SK-N-SH (cell line): ENCODE measurements around the gene CD160. TPM values are rescaled to one million over a fixed set of nuclear protein-coding genes. Genes with fewer than 3 reads are reported as not detected.
"Not testable (repeated sequence)": the region's sequence is repeated elsewhere in the genome, so short reads cannot be mapped to it uniquely, and the experiment has no call there.

Experiments used
- CTCF ChIA-PET: fragments of 300-600, 350-600 bp; formaldehyde crosslinking; extraction: SDS; loops from one replicate; lab custom pipeline; 2021; lab: Yijun Ruan, JAX
- POLR2A ChIA-PET: fragments of 350-600 bp; sonication (Branson Sonifier 250); formaldehyde crosslinking; extraction: SDS; loops from one replicate; lab custom pipeline; 2020; ENCODE audit warnings: antibody characterized with exemption, inconsistent platforms; lab: Yijun Ruan, JAX
- DNase-seq: peaks from one replicate; pipeline ENCODE4 v3.0.0; 2012
- H2AFZ ChIP-seq: fragments of 200-600 bp; sonication (generic); 2 replicates; pipeline ENCODE4 v1.8.1; 2016; ENCODE audit warnings: antibody characterized with exemption, mild to moderate bottlenecking, low read depth
- H3F3A ChIP-seq: fragments of 200-600 bp; sonication (generic); replicated peaks from 2 replicates; pipeline ENCODE3; 2016; ENCODE audit warnings: antibody characterized with exemption, mild to moderate bottlenecking; ENCODE audit not compliant: insufficient read depth
- H3K27ac ChIP-seq, 2 experiments: fragments of 200-500 bp in 1 of 2; fragments of 200-600 bp in 1 of 2; sonication (Bioruptor generic) in 1 of 2; sonication (generic), shearing (Covaris generic) in 1 of 2; 2 replicates each; pipeline versions ENCODE4 v1.5.1 to v1.6.1; 2014 to 2016; ENCODE audit warnings: low read depth in 2 of 2, inconsistent platforms in 1 of 2, low read length in 1 of 2, mild to moderate bottlenecking in 1 of 2, mixed read lengths in 1 of 2
- H3K27me3 ChIP-seq: fragments of 200-600 bp; sonication (generic), shearing (Covaris generic); 2 replicates; pipeline ENCODE4 v1.6.1; 2016; ENCODE audit warnings: mixed run types; ENCODE audit not compliant: insufficient read depth
- H3K36me3 ChIP-seq, 2 experiments: fragments of 200-500 bp in 1 of 2; fragments of 200-600 bp in 1 of 2; sonication (Bioruptor generic) in 1 of 2; sonication (generic) in 1 of 2; replicated peaks in 1 of 2; 2 replicates each; pipeline versions ENCODE3 to v1.5.1; 2014 to 2016; ENCODE audit warnings: low read length in 1 of 2, mild to moderate bottlenecking in 1 of 2; ENCODE audit not compliant: insufficient read depth in 2 of 2, control insufficient read depth in 1 of 2
- H3K4me1 ChIP-seq, 2 experiments: fragments of 200-500 bp in 1 of 2; fragments of 200-600 bp in 1 of 2; sonication (Bioruptor generic) in 1 of 2; sonication (generic), shearing (Covaris generic) in 1 of 2; 2 replicates each; pipeline versions ENCODE4 v1.5.1 to v1.6.1; 2014 to 2016; ENCODE audit warnings: low read depth in 1 of 2, low read length in 1 of 2, mixed run types in 1 of 2; ENCODE audit not compliant: insufficient read depth in 2 of 2, control insufficient read depth in 1 of 2
- H3K4me2 ChIP-seq: fragments of 200-600 bp; sonication (generic), shearing (Covaris generic); 2 replicates; pipeline ENCODE4 v1.6.1; 2017; ENCODE audit warnings: mixed run types
- H3K4me3 ChIP-seq, 2 experiments: fragments of 200-500 bp in 1 of 2; fragments of 200-600 bp in 1 of 2; sonication (Bioruptor generic) in 1 of 2; sonication (generic), shearing (Covaris generic) in 1 of 2; 2 replicates each; pipeline versions ENCODE4 v1.5.1 to v1.8.1; 2014 to 2016; ENCODE audit warnings: low read depth in 2 of 2, inconsistent platforms in 1 of 2, low read length in 1 of 2, mild to moderate bottlenecking in 1 of 2, mixed read lengths in 1 of 2, moderate library complexity in 1 of 2
- H3K79me2 ChIP-seq: fragments of 200-600 bp; sonication (generic); 2 replicates; pipeline ENCODE4 v1.8.1; 2017; ENCODE audit warnings: mild to moderate bottlenecking; ENCODE audit not compliant: insufficient read depth
- H3K9ac ChIP-seq: fragments of 200-600 bp; sonication (generic); 2 replicates; pipeline ENCODE4 v1.6.1; 2017; ENCODE audit warnings: mixed run types
- H3K9me2 ChIP-seq: fragments of 200-600 bp; sonication (generic); 2 replicates; pipeline ENCODE4 v1.6.1; 2017; ENCODE audit warnings: mixed run types
- H3K9me3 ChIP-seq: fragments of 200-600 bp; sonication (generic); 2 replicates; pipeline ENCODE4 v1.6.1; 2017; ENCODE audit warnings: mixed run types, mild to moderate bottlenecking, moderate library complexity
- H4K20me1 ChIP-seq: fragments of 200-600 bp; sonication (generic); 2 replicates; pipeline ENCODE4 v1.6.1; 2017; ENCODE audit warnings: mild to moderate bottlenecking, mixed run types; ENCODE audit not compliant: insufficient read depth
- FOXJ3 ChIP-seq: sonication (generic); formaldehyde crosslinking; IDR thresholded peaks from 2 replicates; pipeline ENCODE4 v1.5.1; 2020; ENCODE audit warnings: mild to moderate bottlenecking, missing genetic modification reagents
- WGBS: methylation state at CpG from one replicate; pipeline ENCODE4 v1.1.6; 2017; ENCODE audit warnings: low lambda C conversion rate; 5-methylcytosine and 5-hydroxymethylcytosine counted together
- polyA plus RNA-seq, 3 experiments: library from polyadenylated mRNA; depleted of rRNA; stranded (reverse); fragments of >200 nt; gene quantifications; 2 replicates each; pipeline ENCODE4 v1.2.3, GENCODE V29; 2012

The CD160 gene
- polyA plus RNA-seq (2012; rRNA removed): not detected in 2 replicates
- not detected in 2 replicates for polyA plus RNA-seq (2012; cell fraction: cytosol; rRNA removed)
- polyA plus RNA-seq (2012; cell fraction: nucleus; rRNA removed): not detected in 2 replicates

GRCh38 chr1:145719230-145720079, at the start of gene CD160:
TSS of gene CD160 (plus strand) at chr1:145719499. CDS start at chr1:145728328, 8,829 bp downstream.
- Histone ChIP-seq H4K20me1 (no peaks in the 10 kb centered on the region), H3K79me2 (no peaks in the 10 kb centered on the region), H3K4me1 (peaks cover 0 to 24% of the 10 kb centered on the region in 2 experiments; a peak in 1 of 4 replicates), H3K27me3 (no peaks in the 10 kb centered on the region), H3K9ac (no peak within 1 kb of the TSS), H3K27ac (no peak within 1 kb of the TSS), H3F3A (peaks cover 4% of the 10 kb centered on the region), H3K4me2 (no peak within 1 kb of the TSS), H3K36me3 (no peaks in the 10 kb centered on the region), H3K9me3 (no peaks in the 10 kb centered on the region), H3K9me2 (no peaks in the 10 kb centered on the region), H2AFZ (peak within 1 kb of the TSS; percentile 27; the same call in 1 of the 2 replicates), H3K4me3 (no peak within 1 kb of the TSS)
- WGBS: 94% methylated on average over 12 of the region's 12 CpGs
- CTCF ChIA-PET: interaction anchor here (1.4 to 4.2 kb wide), 3 partner anchors 10 to 14 kb away, joined by 6 to 70 read pairs (median 25); partner anchors contain the start of gene PDZK1
- DNase-seq: no peak
- POLR2A ChIA-PET: no interaction called here
- TF ChIP-seq FOXJ3 (CRISPR knock-in tag): no peak

- 92% methylated on average over 2 of the region's 3 CpGs for WGBS
- H3K9me3 ChIP-seq, H3K4me1 ChIP-seq, H3K9ac ChIP-seq, H3F3A ChIP-seq, H3K79me2 ChIP-seq, H2AFZ ChIP-seq, H3K9me2 ChIP-seq, H3K36me3 ChIP-seq, H3K27me3 ChIP-seq, CTCF ChIA-PET, POLR2A ChIA-PET, H4K20me1 ChIP-seq, H3K4me2 ChIP-seq, H3K4me3 ChIP-seq, H3K27ac ChIP-seq, DNase-seq: not testable (repeated sequence)
Measured at GRCh38 chr1:145670995-145671745, 48.1 kb upstream of the CD160 start.

- H3K27ac ChIP-seq, H3K9me2 ChIP-seq, H3F3A ChIP-seq, DNase-seq, CTCF ChIA-PET, H3K27me3 ChIP-seq, H3K4me1 ChIP-seq, H3K9ac ChIP-seq, H3K4me2 ChIP-seq, POLR2A ChIA-PET, H4K20me1 ChIP-seq, H3K4me3 ChIP-seq, H3K36me3 ChIP-seq, H3K9me3 ChIP-seq, H2AFZ ChIP-seq, H3K79me2 ChIP-seq: not testable (repeated sequence)
- no CpG with 5 or more reads among the region's 1 CpG for WGBS
Measured at GRCh38 chr1:145673217-145673616, 46.1 kb upstream of the CD160 start.

- H3K79me2 ChIP-seq, H3K4me2 ChIP-seq, H3K27me3 ChIP-seq, H3K4me1 ChIP-seq, H3K36me3 ChIP-seq, DNase-seq, H3F3A ChIP-seq, H2AFZ ChIP-seq, H3K9me2 ChIP-seq, POLR2A ChIA-PET, H3K9ac ChIP-seq, H3K27ac ChIP-seq, CTCF ChIA-PET, H3K4me3 ChIP-seq, H3K9me3 ChIP-seq, H4K20me1 ChIP-seq: not testable (repeated sequence)
- WGBS: 83% methylated on average over 3 of the region's 3 CpGs
Measured at GRCh38 chr1:145684858-145685257, 34.4 kb upstream of the CD160 start.

GRCh38 chr1:145686078-145686477, 33.2 kb upstream of the CD160 start:
- POLR2A ChIA-PET, H3K4me1 ChIP-seq, H3K9me3 ChIP-seq, DNase-seq, H3K9me2 ChIP-seq, H3K4me2 ChIP-seq, H4K20me1 ChIP-seq, H3F3A ChIP-seq, H3K27me3 ChIP-seq, H3K9ac ChIP-seq, H3K27ac ChIP-seq, H3K36me3 ChIP-seq, H3K4me3 ChIP-seq, H2AFZ ChIP-seq, H3K79me2 ChIP-seq: not testable (repeated sequence)
- 100% methylated on average over 1 of the region's 1 CpG for WGBS
- CTCF ChIA-PET: interaction anchor here (0.6 kb wide), 1 partner anchor 35 kb away, joined by 4 read pairs; no protein-coding TSS in a partner anchor
